ENCODE results near the gene DIS3L. TPM values are rescaled to one million over a fixed set of nuclear protein-coding genes. Genes with fewer than 3 reads are reported as not detected.
"Not testable (repeated sequence)": the region's sequence is repeated elsewhere in the genome, so short reads cannot be mapped to it uniquely, and the experiment has no call there.

The DIS3L gene
- total RNA-seq, 1 donor from 2014 or later: 30.1 TPM

GRCh38 chr15:66276546-66276945 lies 16.8 kb upstream of the DIS3L start:
- no peak for DNase-seq (ENCODE audit: low read depth)

- no peak for DNase-seq (ENCODE audit: low read depth)
Measured at GRCh38 chr15:66278056-66278455, 15.3 kb upstream of the DIS3L start.

GRCh38 chr15:66278671-66279070 lies 14.7 kb upstream of the DIS3L start:
- DNase-seq (ENCODE audit: low read depth): no peak

GRCh38 chr15:66284271-66284670 lies 9.1 kb upstream of the DIS3L start:
- no peak for DNase-seq (ENCODE audit: low read depth)

- no peak for DNase-seq (ENCODE audit: low read depth)
Measured at GRCh38 chr15:66285533-66286280, 7.7 kb upstream of the DIS3L start.

GRCh38 chr15:66287461-66288057 lies 5.8 kb upstream of the DIS3L start:
- peak; percentile 18 for DNase-seq (ENCODE audit: low read depth)

GRCh38 chr15:66288093-66288492 lies 5.3 kb upstream of the DIS3L start:
- no peak for DNase-seq (ENCODE audit: low read depth)

- DNase-seq (ENCODE audit: low read depth): no peak
Measured at GRCh38 chr15:66288551-66289185, 4.7 kb upstream of the DIS3L start.

- DNase-seq (ENCODE audit: low read depth): no peak
Measured at GRCh38 chr15:66290007-66290406, 3.4 kb upstream of the DIS3L start.

GRCh38 chr15:66290518-66290917 lies 2.9 kb upstream of the DIS3L start:
- DNase-seq (ENCODE audit: low read depth): no peak

GRCh38 chr15:66291816-66292570 lies 1.4 kb upstream of the DIS3L start:
- no peak for DNase-seq (ENCODE audit: low read depth)

- DNase-seq (ENCODE audit: low read depth): no peak
Measured at GRCh38 chr15:66292571-66293418, 573 bp upstream of the DIS3L start.

- peak; percentile 83 for DNase-seq (ENCODE audit: low read depth)
Measured at GRCh38 chr15:66294157-66294931, 976 bp downstream of the DIS3L start.

- DNase-seq (ENCODE audit: low read depth): no peak
Measured at GRCh38 chr15:66294932-66295235, 1.5 kb downstream of the DIS3L start.

GRCh38 chr15:66296186-66296585 lies 2.8 kb downstream of the DIS3L start:
- no peak for DNase-seq (ENCODE audit: low read depth)

GRCh38 chr15:66298803-66299251 lies 5.5 kb downstream of the DIS3L start:
- no peak for DNase-seq (ENCODE audit: low read depth)

- no peak for DNase-seq (ENCODE audit: low read depth)
Measured at GRCh38 chr15:66302489-66303278, 9.3 kb downstream of the DIS3L start.

- not testable (repeated sequence) for DNase-seq (ENCODE audit: low read depth)
Measured at GRCh38 chr15:66304425-66304824, 11.1 kb downstream of the DIS3L start.

GRCh38 chr15:66306381-66306780 lies 13.0 kb downstream of the DIS3L start:
- DNase-seq (ENCODE audit: low read depth): no peak

GRCh38 chr15:66308531-66308930 lies 15.2 kb downstream of the DIS3L start:
- DNase-seq (ENCODE audit: low read depth): no peak

All from renal cortical epithelial cell (primary cell).